Skin epidermis (tissue), 12 donors: ENCODE data around the gene E2F4.
A peak's percentile ranks its signal among the peaks of the same experiment; 100 is the strongest.

Experiments
- H3K27ac ChIP-seq, 21 experiments: fragments of 200-600 bp; sonication (generic) in 11 of 21; one replicate each; pipeline ENCODE4 v1.5.0; 2020; ENCODE audit warnings: mild to moderate bottlenecking in 3 of 21, inconsistent platforms in 2 of 21, moderate library complexity in 2 of 21
- H3K4me3 ChIP-seq, 7 experiments: fragments of 200-600 bp; sonication (generic) in 2 of 7; one replicate each; pipeline ENCODE4 v1.5.0; 2020; ENCODE audit warnings: inconsistent platforms in 2 of 7, mild to moderate bottlenecking in 2 of 7, moderate library complexity in 1 of 7

The E2F4 gene

GRCh38 chr16:67170949-67171649 lies 20.9 kb upstream of the E2F4 start:
- peak overlapping the region; percentile 31 to 96 (median 86) for H3K27ac ChIP-seq
- peak overlapping the region; percentile 27 to 45 (median 34) for H3K4me3 ChIP-seq

- Histone ChIP-seq H3K27ac (peak overlapping the region in 20 of 21 experiments; percentile 47 to 85 (median 77)), H3K4me3 (peak overlapping the region in 3 of 7 experiments; percentile 28 to 40 (median 35))
Measured at GRCh38 chr16:67173323-67173722, 18.6 kb upstream of the E2F4 start.

- Histone ChIP-seq H3K4me3 (peak overlapping the region; percentile 27 to 40 (median 34)), H3K27ac (peak overlapping the region in 20 of 21 experiments; percentile 47 to 85 (median 77))
Measured at GRCh38 chr16:67173808-67174705, 17.9 kb upstream of the E2F4 start.

GRCh38 chr16:67174706-67175231 lies 17.2 kb upstream of the E2F4 start:
- peak overlapping the region in 17 of 21 experiments; percentile 18 to 85 (median 78) for H3K27ac ChIP-seq
- H3K4me3 ChIP-seq: peak overlapping the region; percentile 27 to 40 (median 34)

- no peak overlapping the region for H3K4me3 ChIP-seq
- no peak overlapping the region for H3K27ac ChIP-seq
Measured at GRCh38 chr16:67176662-67177061, 15.3 kb upstream of the E2F4 start.

- Histone ChIP-seq H3K27ac (peak overlapping the region in 15 of 21 experiments; percentile 9 to 80 (median 57)), H3K4me3 (peak overlapping the region; percentile 21 to 44 (median 32))
Measured at GRCh38 chr16:67177743-67178699, 13.9 kb upstream of the E2F4 start.

GRCh38 chr16:67179421-67180080 lies 12.4 kb upstream of the E2F4 start:
- Histone ChIP-seq H3K27ac (peak overlapping the region in 1 of 21 experiments; percentile 65), H3K4me3 (no peak overlapping the region)

GRCh38 chr16:67180166-67180565 lies 11.8 kb upstream of the E2F4 start:
- H3K27ac ChIP-seq: no peak overlapping the region
- H3K4me3 ChIP-seq: no peak overlapping the region

GRCh38 chr16:67181346-67181745 lies 10.6 kb upstream of the E2F4 start:
- Histone ChIP-seq H3K27ac (no peak overlapping the region), H3K4me3 (no peak overlapping the region)

- peak overlapping the region in 1 of 21 experiments; percentile 24 for H3K27ac ChIP-seq
Measured at GRCh38 chr16:67182288-67182687, 9.7 kb upstream of the E2F4 start.

GRCh38 chr16:67183284-67183626 lies 8.7 kb upstream of the E2F4 start:
- Histone ChIP-seq H3K4me3 (peak overlapping the region; percentile 64 to 81 (median 73)), H3K27ac (peak overlapping the region in 18 of 21 experiments; percentile 24 to 99 (median 96))

More at GRCh38 chr16:67182288-67182687, 9.7 kb upstream of the E2F4 start:
- H3K4me3 ChIP-seq: no peak overlapping the region

GRCh38 chr16:67183627-67184452 lies 8.1 kb upstream of the E2F4 start, which contains the start of gene MATCAP1:
TSS of gene MATCAP1 (minus strand) at chr16:67183963. CDS start at chr16:67180610, 3,353 bp downstream.
- H3K27ac ChIP-seq: peak within 1 kb of the TSS; percentile 58 to 99 (median 96)
- peak within 1 kb of the TSS; percentile 64 to 81 (median 73) for H3K4me3 ChIP-seq

- Histone ChIP-seq H3K4me3 (peak overlapping the region; percentile 64 to 81 (median 73)), H3K27ac (peak overlapping the region in 19 of 21 experiments; percentile 89 to 99 (median 96))
Measured at GRCh38 chr16:67184453-67184994, 7.4 kb upstream of the E2F4 start.

GRCh38 chr16:67184995-67185650 lies 6.8 kb upstream of the E2F4 start:
- Histone ChIP-seq H3K27ac (peak overlapping the region in 1 of 21 experiments; percentile 97), H3K4me3 (peak overlapping the region in 6 of 7 experiments; percentile 64 to 81 (median 72))

GRCh38 chr16:67185651-67186134 lies 6.3 kb upstream of the E2F4 start:
- Histone ChIP-seq H3K27ac (no peak overlapping the region), H3K4me3 (peak overlapping the region in 2 of 7 experiments; percentile 64 to 73)

- H3K27ac ChIP-seq: no peak overlapping the region
Measured at GRCh38 chr16:67186550-67186950, 5.4 kb upstream of the E2F4 start.

More at GRCh38 chr16:67186550-67186950, 5.4 kb upstream of the E2F4 start:
- H3K4me3 ChIP-seq: no peak overlapping the region
